Esophagus squamous epithelium (tissue), 4 donors: ENCODE data around the gene PLCXD1.

Experiments
- POLR2A ChIP-seq, 4 donors: fragments of 450-650 bp; IDR thresholded peaks; one replicate each; pipeline ENCODE4 v1.6.1; 2017; ENCODE audit warnings: antibody characterized with exemption in 4 of 4, mild to moderate bottlenecking in 4 of 4, moderate library complexity in 3 of 4
- TF ChIP-seq, protein P1 (sequence below), 6 experiments: fragments of 450-650 bp in 4 of 6; fragments of 200-600 bp in 2 of 6; sonication (generic) in 2 of 6; IDR thresholded peaks; one replicate each; pipeline ENCODE4 v1.5.1; 2016 to 2019; ENCODE audit warnings: antibody characterized with exemption in 6 of 6, mild to moderate bottlenecking in 4 of 6, moderate library complexity in 4 of 6

DNA sequence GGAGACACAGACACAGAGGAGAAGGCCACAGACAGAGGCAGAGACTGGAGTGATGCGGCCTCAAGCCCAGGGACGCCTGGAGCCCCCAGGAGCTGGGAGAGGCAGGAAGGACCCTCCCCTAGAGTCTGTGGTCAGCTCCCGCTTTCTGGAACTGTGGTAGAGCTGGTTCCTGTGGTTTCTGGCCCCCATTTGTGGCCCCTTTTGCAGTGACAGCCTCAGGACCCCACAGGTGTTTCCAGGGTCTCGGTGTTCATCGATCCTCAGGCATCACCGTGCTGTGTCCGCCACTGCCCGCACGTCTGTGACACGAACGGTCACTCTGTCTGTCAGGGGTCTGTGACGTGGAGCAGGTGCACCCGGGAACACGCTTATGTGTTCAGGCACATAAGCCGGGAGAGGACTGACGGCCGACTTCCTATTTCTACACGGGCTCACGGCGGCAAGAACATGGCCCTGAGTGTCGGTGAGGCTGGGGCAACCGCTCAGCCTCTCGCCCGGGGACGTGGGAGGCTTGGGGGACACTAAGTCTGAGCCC, 29.5 kb downstream of the PLCXD1 start:
- TF ChIP-seq POLR2A (IDR thresholded peaks at IDR 0.05) = no peak
- TF ChIP-seq, protein P1, sequence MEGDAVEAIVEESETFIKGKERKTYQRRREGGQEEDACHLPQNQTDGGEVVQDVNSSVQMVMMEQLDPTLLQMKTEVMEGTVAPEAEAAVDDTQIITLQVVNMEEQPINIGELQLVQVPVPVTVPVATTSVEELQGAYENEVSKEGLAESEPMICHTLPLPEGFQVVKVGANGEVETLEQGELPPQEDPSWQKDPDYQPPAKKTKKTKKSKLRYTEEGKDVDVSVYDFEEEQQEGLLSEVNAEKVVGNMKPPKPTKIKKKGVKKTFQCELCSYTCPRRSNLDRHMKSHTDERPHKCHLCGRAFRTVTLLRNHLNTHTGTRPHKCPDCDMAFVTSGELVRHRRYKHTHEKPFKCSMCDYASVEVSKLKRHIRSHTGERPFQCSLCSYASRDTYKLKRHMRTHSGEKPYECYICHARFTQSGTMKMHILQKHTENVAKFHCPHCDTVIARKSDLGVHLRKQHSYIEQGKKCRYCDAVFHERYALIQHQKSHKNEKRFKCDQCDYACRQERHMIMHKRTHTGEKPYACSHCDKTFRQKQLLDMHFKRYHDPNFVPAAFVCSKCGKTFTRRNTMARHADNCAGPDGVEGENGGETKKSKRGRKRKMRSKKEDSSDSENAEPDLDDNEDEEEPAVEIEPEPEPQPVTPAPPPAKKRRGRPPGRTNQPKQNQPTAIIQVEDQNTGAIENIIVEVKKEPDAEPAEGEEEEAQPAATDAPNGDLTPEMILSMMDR (IDR thresholded peaks at IDR 0.05) = no peak
